T47D (cell line): ENCODE measurements around the gene CSMD2.
A peak's percentile ranks its signal among the peaks of the same experiment; 100 is the strongest.

ENCODE experiments used
- DNase-seq, 2 experiments: peaks; one replicate each; pipeline versions ENCODE4 v3.0.0 to v3.0.0-alpha.2; 2011 to 2012; ENCODE audit warnings: low read depth in 1 of 2, low spot score in 1 of 2
- JUND ChIP-seq: IDR thresholded peaks from 2 replicates; pipeline ENCODE4 v1.6.1; 2012; ENCODE audit warnings: low read depth
- in situ Hi-C: cut with HindIII; loops from 2 replicates; pipeline ENCODE4 v1.10.0; 2016; ENCODE audit warnings: low sequenced_read_pairs, low pct_unique_long_range_greater_than_20kb

CSMD2 gene

DNA sequence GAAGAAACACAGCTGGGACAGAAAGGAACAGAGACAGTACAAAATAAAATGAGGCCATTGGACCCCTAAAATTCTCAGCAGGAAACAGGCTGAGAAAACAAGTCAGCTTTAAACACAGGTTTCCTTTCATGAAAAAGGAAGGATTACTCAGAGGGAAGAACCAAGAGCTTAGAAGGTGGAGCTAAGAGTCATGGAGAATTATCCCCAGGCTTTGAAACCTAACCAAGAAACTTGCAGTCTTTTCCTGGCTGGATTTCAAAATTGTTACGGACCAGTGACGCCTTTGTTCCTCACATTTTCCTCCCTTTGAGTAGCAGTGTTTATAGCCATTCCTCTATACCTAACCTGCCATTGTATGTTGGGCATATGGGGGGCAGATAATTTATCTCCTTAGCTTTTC, 292.3 kb downstream of the CSMD2 start:
- TF ChIP-seq JUND, result no peak
- in situ Hi-C loops, result no loop called here
- DNase-seq, result no peak

GRCh38 chr1:33872275-33872674, 292.8 kb downstream of the CSMD2 start:
- no peak for DNase-seq
- no peak for TF ChIP-seq JUND
- in situ Hi-C loops, result no loop called here

GRCh38 chr1:33867684-33868083, 297.3 kb downstream of the CSMD2 start:
- DNase-seq, result no peak
- in situ Hi-C loops, result no loop called here
- TF ChIP-seq JUND, result no peak

GRCh38 chr1:33866281-33866680, 298.7 kb downstream of the CSMD2 start:
- in situ Hi-C loops, result no loop called here
- peak in 1 of 2 experiments; percentile 52 for DNase-seq
- TF ChIP-seq JUND, result no peak

GRCh38 chr1:33864460-33865389, 300.3 kb downstream of the CSMD2 start:
- DNase-seq, result no peak
- in situ Hi-C loops, result no loop called here
- no peak for TF ChIP-seq JUND

- in situ Hi-C loops, result no loop called here
- DNase-seq, result no peak
- TF ChIP-seq JUND, result no peak
Observed at GRCh38 chr1:33863779-33864178, 301.3 kb downstream of the CSMD2 start, which contains the start of gene HMGB4. HMGB4 (plus strand) TSS chr1:33864079; CDS start chr1:33864192, 113 bp downstream.

DNA sequence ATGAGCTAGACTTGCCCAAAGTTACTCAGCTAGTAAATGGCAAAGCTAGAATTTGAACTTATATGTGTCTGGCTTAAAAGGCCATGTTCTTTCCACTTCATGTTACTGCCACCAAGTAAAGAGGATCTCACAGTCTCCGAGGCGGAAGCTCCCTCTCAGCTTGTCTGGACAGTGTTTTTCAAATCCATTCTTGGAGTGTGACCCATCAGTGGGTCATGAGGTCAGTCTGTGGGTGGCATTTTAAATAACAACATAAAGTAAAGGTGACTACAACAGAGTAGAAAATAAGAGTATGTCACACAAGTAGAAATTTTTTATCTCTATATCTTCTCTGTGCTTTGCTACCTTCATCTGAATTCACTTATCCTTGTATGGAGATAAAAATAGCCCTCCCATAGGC, 304.4 kb downstream of the CSMD2 start:
- no peak for DNase-seq
- in situ Hi-C loops, result no loop called here
- no peak for TF ChIP-seq JUND

DNA sequence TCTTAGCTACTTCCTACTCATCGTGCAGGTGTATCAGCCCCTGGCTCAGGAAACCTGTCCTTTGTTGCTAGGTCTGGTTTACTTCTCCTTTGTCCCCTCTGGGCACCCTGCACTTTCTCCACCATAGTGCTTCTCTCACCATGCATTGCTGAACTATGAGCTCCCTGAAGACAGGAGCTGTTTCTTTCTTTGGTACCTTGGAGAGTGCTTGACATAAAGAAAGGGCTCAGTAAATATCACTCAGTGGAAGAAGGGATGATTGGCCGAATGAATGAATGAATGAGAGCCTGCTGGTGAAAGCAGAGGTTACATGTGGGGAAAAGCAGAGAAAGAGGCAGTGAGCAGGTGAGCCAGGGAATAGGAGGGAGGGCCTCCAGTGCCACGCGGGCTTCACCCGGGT, 310.9 kb downstream of the CSMD2 start:
- in situ Hi-C loops, result no loop called here
- no peak for TF ChIP-seq JUND
- DNase-seq, result no peak

DNA sequence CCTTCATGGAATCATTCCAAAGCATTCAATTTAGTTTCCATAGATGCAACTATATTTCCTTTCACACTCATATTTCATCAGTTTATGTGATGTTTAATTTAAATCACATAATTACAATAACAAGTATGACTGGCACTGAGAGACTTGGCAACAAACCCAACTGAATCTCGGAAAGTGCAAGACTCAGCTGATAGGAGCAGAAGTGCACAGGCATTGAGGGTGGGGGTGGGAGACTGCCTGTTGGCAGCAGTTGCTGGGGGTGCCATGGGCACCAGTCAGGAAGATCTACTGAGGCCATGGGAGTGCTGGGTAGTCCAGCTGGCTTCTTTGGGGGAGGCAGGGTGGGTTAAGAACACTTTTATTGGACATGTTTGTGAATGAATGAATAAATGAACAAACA, 311.6 kb downstream of the CSMD2 start:
- TF ChIP-seq JUND, result no peak
- in situ Hi-C loops, result no loop called here
- no peak for DNase-seq

DNA sequence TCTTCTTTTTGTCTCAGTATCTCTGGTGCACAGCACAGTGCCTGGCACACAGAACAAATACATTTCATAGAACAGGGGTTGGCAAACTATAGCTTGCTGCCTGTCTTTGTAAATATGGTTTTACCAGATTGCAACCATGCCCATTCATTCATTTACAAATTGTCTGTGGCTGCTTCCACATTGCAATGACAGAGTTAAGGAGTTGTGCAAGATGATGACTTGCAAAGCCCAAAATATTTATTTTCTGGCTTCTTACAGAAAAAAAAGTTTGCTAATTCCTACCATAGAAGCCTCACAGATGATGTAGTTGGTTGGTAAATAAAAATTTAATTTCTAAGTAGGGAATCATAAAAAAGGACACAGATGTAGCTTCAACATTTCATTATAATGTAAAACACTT, 312.3 kb downstream of the CSMD2 start:
- in situ Hi-C loops, result no loop called here
- DNase-seq, result no peak
- TF ChIP-seq JUND, result no peak

- in situ Hi-C loops, result no loop called here
- TF ChIP-seq JUND, result no peak
- DNase-seq, result no peak
Observed at GRCh38 chr1:33850481-33850880, 314.5 kb downstream of the CSMD2 start.

- no peak for TF ChIP-seq JUND
- in situ Hi-C loops, result no loop called here
- DNase-seq, result no peak
Observed at GRCh38 chr1:33849211-33849610, 315.8 kb downstream of the CSMD2 start.

DNA sequence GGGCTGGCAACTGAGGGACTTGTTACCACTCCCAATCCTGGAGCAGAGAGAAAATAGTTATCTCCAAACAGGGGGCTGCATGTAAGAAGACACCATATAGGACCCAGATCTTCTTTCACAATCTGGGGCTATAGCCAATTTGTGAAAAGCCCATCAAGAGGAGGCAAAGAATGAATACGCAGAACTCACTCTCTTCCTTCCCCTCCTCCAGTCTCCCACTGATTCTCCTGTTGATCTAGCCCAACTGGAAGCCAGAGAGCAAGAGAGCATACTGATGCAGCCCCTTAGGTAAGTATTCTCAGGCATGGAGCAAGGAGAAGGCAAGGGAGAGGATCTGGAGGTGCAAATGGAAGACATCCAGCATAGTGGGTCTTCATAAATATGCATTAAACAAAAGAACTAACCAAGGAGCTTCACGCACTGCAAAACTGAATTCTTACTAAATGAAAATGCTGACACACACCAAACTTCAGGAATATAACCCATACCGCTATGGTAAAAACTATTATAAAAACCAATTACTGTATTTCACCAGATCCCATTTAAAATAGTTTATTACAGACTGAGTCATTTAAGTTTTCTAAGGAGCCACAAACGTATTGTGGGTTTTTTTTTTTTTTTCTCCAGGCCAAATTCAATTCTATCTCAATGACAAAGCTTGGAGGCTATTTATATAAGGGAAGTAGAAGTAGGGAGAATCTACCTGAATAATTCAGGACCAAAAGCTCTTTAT, 316.7 kb downstream of the CSMD2 start:
- no peak for DNase-seq
- in situ Hi-C loops, result no loop called here
- TF ChIP-seq JUND, result no peak

DNA sequence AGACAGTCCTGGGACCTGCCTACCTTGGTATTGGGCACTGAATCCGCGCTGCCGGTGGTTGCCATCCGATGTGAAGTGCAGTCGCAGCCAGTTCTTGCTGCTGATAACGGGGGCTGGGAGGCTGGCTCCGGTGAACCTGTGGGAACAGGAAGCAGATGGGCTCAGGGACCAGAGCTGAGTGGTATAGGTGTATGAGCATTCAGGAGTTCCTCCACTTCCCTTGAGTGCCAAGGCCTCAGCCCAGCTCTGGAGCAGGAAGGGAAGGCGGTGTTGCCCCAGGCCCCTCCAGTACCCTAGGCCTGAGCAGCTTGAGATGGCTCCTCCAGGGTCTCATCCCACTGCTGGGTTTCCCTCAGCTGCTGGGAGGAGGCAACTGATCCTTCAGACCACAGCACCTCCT, 318.2 kb downstream of the CSMD2 start:
- in situ Hi-C loops, result no loop called here
- DNase-seq, result no peak
- TF ChIP-seq JUND, result no peak
